SU-DHL-6 (cell line): ENCODE results near the gene PRKD1.

Experiments
- CTCF ChIP-seq: fragments of 200-600 bp; sonication (generic); IDR thresholded peaks from one replicate; pipeline ENCODE4 v1.5.1; 2017; ENCODE audit warnings: antibody characterized with exemption, mild to moderate bottlenecking, low read length, moderate library complexity; ENCODE audit not compliant: insufficient read depth, poor library complexity, severe bottlenecking
- EZH2phosphoT487 ChIP-seq: fragments of 200-600 bp; sonication (generic), shearing (Covaris generic); conservative IDR thresholded peaks from 2 replicates; pipeline ENCODE4 v1.6.1; 2018; ENCODE audit warnings: mild to moderate bottlenecking, antibody characterized with exemption, low read length, moderate library complexity, mixed read lengths

GRCh38 chr14:29822430-29822709 lies 105.3 kb downstream of the PRKD1 start:
- TF ChIP-seq CTCF (no peak), EZH2phosphoT487 (no peak)
